Suppressor macrophage (primary cell): ENCODE measurements around the gene ZIC4.
A peak's percentile ranks its signal among the peaks of the same experiment; 100 is the strongest.

Experiments used
- DNase-seq, 4 experiments: peaks; one replicate each; pipeline ENCODE4 v3.0.0-alpha.2; 2020 to 2022
- total RNA-seq, 17 experiments: gene quantifications; one replicate each; lab custom pipeline; 2026; ENCODE audit warnings: mixed read lengths in 6 of 17, inconsistent platforms in 3 of 17; lab: John Stamatoyannopoulos, UW

The ZIC4 gene
- 0 to 3.9 (median 0) reads per million in 17 experiments for total RNA-seq

DNA sequence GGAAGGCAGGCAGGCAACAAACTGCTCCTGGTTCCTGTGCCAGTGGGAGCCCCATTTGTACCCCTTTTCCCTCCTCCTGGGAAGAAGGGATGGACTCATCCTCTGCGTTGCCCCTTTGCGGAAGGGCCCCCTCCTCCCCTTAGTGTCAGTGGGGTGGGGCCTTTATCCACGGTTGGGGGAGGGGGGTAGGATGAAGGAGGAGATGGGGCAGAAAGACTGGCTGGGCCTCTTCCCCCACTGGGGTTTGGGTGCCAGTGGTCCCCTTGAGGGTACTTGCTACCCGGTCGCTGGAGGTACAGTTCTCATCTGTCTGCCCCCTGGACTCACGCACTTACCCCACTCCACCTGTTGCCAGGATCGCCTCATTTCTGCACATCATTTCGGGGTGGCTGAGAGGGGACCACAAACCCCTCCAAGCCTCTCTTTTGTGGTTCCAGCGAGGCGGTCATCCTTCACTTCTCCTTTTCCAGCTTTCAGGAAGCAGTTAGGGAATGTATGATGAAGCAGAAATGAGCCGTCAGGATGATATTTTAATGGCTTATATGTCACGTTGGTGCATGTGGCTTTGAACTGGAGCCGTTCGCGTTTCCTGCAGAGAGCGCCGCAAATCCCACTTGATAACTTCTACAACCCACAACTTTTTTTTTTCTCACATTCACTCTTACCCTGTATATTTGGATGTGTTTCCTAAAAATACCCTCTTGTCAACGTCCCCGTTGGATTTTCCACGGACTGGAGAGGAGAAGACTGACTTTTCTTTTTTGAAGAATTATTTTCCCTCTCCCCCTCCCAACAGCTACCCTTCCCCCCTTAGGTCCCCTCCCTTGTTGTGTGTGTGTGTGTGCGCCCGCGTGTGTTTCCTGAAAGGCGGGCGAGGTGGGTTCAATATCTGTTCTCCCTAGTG lies at the start of gene ZIC4:
TSS of gene ZIC4 (minus strand) at position 516 of the 904 bp plus-strand sequence. CDS start 3,746 bp downstream, outside the sequence.
- no peak for DNase-seq

DNA sequence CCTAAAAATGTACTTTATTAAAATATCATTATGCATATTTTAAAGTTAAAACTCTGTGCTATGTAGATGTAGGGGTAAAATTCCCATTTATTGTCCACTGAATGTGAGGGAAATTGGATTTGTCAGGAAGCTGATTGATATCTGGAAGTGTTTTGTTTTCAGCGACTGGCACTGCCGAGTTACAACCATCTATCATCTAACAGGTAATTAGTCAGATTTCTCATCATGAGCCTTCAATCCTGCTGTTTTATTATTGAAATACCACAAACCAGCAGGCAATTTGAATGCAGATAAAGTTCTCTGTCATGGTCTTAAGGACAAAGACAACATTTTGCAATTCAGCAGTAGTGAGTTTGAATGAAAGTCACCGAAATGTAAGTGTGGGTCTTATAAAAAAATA lies 43.3 kb upstream of the ZIC4 start:
- no peak for DNase-seq

DNA sequence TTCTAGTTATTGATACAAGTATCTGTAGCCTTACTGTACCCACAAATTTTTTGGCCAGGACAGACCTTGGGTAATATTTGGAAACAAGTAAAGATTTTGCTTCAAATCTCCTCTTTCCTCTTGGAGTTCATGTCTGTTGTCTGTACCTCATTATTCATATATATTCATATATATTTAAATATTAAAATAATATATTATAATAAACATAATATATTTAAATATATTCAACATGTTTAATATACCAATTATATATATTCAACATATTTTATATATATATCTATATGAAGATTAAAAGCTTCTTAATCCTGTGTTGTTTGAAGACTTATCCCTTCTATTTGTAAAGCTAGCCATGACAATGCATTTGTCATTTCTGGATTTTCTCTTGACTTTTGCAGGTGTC lies 40.9 kb upstream of the ZIC4 start:
- DNase-seq, result no peak

DNA sequence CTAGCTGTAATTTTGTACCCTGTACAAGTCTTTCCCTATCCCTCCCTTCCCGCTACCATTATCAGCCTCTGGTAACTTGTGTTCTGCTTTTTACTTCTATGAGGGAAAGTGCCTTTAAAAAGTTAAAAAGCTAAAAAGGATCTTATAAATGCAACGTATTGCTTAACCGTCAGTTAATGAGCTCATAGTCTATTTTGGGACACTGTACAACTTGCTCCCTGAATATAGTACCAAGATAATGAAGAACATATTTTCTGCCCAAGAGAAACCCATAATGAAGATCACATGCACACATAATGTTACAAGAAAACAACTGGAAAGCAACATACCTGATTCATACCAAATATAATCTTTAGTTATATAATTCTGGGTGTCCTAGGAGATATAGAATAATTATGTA lies 25.4 kb upstream of the ZIC4 start:
- DNase-seq, result no peak

DNA sequence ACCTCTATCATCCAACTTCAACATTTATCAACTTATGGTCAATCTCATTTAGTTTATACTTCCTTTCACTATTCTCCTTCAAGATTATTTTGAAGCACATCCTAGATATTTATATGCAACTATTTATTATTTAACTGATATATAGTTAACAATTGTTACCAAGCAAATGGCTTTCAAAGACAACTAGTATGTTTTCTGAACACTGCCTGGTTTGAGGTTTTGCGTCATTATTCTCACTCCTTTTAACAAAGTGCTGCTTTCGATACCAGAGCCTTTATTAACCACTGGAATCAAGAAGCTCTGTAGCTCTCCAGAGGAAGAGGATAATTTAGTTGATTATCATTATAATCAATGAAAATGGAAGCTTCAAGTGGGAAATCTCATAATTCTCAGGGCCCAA lies 22.4 kb upstream of the ZIC4 start:
- DNase-seq, result no peak

DNA sequence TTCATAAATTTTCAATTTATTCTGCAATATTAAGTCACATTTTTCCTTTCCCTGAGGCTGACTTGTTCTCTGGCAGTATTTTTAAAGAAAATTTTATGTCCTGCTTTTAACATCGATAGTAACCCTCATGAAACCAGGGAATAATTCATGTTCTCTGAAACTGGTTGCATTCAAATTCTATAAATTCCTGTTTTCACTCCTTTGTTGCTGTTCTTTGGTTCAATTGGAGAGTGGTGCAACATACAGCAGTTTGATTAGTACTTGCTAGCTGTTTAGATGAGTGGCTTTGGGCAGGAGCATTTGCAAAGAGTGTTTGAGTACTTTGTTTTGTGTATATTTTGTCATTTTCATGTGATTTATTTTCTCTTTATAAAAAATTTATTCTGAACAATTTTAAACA lies 22.0 kb upstream of the ZIC4 start:
- no peak for DNase-seq

DNA sequence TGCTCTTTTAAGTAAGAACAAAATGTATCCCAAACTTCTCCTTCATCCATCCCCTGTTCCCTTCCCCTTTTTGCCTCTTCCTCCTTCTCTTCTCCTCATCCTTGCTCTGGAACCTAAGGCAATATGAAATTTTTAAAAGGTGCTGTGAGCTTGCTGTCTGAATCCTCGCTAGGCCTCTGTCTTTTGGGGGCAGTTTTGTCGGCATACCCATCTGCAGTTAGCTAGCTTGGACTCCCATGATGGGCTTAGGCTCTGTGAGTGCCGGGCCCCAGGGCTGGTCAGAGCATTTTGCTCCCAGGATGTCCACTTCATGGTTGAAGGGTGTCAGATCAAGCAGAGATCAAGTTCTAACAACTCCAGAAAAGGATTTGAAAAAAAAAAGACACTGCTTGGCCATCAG lies 21.4 kb upstream of the ZIC4 start:
- no peak for DNase-seq

DNA sequence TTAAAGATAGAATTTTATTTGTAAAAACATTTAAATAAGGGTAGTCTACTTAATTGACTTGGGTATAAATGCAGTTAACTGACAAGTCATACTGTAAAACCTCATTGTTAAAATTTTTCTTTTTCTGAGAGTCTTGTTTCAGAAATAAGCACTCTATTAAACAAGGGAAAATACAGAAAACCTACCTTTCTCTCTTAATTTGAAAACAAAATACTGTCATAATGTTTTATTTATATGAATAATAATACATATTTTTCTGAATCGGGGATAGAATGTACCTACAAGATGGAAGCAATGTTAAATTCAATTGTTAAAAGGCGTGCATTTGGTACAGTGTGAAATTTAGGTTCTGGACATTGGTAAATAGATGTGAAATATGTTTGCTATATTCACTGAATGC lies 20.6 kb upstream of the ZIC4 start:
- DNase-seq, result no peak

DNA sequence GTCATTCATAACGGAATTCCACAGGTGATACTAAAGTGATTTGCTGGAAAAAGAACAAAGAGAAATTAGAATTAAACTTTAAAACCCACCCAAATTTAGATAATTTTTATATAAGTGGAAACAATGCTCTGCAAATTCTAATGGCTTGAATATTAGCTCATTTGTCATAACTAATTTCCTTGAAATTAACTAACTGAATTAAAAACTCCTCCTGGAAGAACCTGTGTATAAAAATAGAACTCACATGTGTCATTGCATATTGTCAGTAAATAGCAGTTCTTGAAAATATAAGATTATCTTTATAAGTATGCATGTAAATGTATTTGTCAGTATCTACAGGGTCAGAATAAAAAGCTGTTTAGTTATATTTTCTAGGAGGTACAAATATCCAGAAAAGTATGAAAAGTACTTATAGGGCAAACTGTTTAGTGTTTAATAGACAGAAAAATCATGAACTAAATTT lies 19.1 kb upstream of the ZIC4 start:
- DNase-seq, result no peak

DNA sequence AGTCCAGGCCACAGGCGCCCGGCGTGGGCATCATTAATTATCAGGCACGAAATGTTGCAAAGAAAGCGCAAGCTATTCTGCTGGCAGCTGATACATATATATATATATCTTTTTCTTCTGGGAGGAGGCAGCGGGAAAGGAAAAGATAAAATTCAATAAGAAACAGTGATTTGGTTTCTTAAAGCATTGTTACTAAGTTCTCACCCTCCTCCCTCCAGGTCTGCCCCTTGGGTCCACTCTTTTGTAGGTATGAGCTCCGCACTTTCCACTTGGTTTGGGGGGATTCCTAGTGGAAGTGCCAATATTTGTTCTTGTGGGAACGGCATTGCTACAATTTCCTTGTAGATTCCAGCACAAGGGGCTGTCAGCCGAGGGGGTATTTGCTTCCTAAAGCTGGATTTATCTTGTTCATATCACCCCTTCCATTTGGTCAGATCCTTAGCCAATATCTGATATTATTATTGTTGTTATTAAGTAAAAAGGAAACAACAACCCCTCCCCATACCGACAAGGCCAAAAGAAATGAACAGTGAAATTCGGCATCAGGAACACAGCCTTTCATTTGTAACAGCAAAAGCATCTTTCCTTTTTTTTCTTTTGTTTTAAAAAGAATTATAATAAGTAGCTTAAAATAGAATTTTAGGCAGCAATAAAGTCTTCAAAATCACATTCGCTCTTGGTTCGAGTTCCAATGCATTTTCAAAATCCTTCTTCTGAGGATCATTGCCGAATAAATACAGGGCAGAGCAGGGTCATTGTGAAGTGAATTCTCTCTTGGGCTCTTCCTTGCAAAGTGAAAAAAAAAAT lies 18.4 kb upstream of the ZIC4 start:
- no peak for DNase-seq

DNA sequence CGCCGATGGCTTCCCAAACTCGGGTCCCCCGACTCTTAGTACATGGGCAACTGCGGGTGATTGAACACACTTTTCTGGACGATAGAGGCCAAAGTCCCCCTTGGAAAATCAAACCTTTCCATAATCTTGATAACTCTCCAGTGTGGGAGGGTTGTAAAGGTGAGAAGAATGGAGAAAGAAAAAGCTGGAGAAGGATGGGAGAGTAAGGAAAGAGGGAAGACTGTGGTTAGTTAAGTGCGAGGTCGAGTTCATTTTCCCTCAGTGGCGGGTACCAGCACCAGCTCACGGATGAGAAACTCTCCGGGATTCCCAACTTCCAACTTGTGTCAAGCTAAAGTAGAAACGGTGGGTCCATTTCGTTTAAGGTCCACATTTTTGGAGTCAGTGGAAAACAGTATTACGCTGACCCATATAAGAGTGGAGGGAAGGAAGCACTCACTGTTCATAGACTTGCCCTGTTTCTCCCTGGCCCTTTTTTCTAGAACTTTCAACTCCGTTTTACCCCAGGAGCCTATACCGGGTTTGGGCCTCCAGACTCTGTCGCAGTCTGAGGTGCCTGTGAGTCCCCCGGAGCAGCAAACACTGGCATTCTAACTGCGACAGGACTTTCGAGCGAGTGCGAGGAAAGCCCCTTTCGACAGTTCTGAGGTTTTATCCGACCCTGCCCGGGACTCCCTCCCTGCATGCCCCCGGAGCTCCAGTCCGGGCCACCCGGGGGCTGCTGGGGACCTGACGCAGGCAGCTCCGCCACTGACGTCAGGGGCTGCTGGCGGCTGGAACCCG lies 17.6 kb upstream of the ZIC4 start:
- DNase-seq, result no peak

DNA sequence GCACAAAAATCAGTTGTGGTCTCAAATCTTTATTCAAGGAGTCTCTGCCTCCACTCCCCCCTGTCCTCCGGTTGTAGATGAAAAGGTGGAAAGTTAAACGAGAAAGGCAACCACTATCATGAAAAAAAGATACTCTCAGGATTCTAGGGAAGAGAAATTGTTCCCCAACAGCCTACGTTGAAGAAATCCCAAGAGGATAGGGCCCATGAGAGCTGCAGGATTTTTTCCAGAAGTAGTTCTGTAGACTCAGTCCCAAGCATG lies 17.1 kb upstream of the ZIC4 start:
- DNase-seq, result no peak

DNA sequence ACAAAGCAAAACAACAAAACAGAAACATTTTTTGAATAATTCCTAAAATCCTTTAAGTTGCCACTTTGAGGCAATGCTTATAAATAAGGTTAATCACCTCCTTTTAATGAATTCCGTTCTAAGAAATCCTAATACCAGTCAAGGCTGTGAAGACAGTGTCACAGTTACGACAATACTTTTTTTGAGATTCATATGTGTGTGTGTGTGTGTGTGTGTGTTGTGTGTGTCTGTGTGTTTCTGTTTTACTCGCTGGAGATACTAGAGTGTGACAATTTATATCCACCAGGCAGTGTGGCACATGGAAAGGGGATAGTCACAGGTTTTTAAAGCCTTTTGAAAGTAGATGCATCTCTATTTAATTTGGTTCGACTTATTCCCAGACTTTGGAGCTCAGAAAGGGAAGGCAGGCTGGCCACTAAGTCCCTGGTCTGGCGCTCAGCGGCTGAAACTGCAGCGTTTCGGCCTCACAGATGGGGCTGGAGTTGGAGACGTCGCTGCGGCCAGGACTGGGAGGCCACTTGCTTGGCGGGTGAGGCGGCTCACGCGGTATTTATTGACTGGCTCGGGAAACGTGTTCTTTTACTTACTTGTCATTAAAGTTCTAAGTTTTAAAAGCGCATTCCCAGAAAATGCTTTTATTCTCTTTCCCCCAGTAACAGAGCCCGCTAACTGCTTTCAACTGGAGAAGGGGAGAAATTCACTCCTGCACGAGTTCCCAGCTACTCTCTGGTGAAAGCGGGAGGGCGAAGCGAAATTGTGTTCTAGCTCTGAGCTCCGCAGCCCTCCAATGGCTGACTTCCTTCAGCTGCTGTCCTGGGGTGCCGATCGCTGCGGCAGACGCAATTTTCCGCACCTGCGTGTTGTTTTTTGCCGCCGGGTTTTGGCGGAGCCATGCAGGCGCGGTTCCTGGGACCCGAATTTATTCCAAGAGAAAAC lies 16.5 kb upstream of the ZIC4 start:
- DNase-seq, result no peak

DNA sequence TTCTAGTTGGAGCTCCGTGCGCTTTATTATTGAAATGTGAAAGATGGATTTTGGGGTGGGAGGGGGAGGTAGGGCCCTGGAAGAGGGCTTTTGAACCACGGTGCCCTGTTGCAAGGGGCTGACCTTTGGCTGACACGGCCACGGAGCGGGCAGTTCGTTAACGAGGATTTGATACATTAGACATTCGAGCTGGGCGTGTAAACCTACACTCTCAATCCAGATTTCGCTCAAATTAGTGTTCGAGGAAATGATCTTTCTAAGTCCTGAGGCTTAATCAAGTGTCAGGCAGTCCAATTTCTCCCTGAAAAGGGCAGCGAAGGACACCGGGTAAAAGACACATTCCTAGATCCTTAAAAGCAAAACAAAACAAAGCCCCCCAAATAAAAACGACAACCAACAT lies 15.9 kb upstream of the ZIC4 start:
- DNase-seq, result no peak

DNA sequence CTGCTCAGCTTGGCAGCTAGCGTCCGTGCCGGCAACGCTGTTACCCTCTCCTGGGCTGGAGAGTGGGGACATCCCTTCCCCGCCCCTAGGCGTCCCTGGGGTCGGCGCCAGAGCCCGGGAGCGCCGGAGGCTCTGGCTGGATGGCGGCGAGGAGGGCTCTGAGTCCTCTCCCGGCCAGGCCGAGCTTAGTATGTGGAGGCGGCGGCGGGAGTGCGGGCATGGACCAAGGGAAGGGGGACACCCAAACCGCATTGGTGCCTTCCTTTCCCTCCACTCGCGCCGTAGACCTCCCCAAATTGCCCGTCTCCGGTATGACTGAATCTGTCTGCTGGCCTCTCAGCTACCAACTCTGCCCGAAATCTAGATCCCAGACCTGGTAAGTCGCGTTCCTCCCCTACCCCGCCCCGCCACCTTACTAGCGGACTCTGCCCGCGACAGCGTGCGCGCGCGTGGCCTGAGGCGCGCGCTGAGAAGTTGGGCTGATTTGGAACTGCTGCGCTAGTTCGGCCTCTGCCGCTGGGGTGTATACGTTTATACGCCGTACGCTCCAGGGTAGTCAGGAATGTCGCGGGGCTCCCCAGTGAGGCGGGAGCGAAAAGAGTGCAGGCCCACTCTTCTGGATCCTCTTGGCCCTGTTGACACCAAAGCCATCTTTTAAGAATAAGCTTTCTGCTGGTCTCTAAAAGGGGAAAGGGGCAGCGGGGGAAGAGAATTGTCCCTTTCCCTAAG lies 15.0 kb upstream of the ZIC4 start:
- DNase-seq, result no peak

DNA sequence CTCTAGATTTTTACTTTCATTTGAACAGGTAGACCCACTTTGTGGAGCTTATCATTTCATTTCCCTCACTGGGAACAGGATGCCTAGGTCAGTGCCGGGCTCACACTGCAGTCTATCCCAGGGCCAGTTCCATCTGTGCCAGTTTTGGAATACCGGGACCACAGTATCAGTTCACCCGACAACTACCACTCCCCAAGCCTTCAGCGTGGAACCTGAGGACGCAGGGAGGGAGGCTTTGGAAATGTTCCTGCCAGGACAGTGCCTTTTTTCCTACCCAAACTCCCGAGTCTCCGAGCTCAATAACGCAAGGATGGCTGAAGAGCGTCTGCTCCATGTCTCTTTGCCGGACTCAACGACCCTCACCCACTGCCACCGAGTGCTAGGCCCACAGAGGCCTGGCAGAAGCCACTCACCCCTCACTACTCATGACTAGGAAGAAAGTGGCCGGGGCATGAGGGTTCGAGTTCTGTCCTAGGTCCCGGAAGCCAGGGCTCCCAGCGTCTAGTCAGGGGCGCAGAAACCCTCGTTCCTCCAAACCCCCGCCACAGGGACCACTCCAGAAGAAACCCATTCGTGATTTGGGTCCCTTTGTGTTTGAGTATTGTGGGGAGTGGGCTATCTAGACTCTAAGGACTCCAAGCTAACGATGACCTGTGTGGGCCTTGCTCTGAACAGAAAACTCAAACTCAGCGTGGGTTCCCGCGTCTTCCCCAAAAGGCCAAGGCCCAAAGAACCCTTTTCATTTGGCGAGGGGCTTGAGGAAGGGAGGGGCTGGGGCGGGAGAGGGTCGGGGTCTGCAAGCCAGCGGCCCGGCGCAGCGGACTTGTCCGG lies 14.2 kb upstream of the ZIC4 start:
- DNase-seq, result no peak

DNA sequence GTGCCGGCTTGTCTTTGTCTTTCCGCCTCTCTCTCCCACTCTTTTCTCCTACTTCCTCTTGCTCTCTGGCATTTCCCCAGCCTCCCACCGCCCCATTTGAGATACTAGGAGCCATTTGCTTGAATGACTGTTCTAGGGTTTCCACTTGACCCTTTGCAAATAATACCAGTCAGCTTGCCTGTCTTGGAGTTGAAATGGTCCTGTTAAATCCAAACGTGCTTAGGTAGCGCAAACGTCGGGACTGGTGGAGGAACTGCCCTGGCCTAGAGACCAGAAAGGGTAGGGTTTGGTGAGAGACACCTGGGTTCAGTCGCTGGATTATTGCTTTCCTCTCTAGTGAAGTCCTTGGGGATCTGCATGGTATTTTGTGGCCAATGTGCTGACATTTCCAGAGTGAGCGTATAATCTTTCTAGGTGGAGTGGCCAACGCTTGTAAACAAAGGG lies 13.5 kb upstream of the ZIC4 start:
- no peak for DNase-seq

DNA sequence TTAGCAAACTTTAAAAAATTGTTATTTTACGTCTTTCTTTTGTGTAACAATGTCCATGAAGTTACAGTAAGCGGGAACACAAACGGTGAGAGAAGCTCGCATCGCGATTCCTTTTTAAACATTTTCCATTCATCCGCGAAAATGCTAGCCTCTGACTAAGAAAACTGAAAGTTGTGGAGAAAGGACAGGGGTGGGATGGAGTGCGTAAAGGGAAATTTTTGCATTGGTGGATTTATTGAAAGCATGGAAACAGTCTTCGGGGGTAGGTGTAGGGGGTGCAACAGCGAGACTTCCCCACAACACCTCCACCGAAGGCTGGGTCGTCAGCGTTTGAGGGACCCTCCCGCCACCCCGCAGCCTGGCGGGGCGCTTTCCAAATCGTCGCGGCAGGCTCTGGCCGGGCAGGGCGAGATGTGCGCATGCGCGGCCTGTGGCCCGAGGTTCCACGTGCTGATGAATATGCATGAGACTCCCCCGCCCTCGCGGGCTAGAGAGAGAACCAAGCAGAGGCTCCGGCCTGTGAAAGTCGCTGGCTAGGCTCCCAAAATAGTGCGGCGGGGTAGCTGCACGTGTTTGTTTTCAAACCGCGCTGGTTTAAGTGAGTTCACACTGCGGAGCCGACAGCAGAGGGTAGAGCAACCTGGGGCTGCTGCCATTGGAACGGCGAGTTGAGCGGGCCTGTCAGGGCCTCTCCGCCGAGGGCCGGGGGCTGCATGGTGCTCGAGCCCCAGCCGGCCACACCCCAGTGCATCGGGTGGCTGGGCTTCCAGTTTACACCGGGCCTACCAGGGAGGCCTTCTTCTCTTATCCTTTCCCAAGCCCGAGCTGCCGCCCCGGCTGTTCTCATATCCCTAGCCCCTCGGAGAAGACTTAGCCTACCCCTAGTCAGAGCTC lies 12.7 kb upstream of the ZIC4 start:
- peak in 2 of 4 experiments; percentile 19 to 24 for DNase-seq

DNA sequence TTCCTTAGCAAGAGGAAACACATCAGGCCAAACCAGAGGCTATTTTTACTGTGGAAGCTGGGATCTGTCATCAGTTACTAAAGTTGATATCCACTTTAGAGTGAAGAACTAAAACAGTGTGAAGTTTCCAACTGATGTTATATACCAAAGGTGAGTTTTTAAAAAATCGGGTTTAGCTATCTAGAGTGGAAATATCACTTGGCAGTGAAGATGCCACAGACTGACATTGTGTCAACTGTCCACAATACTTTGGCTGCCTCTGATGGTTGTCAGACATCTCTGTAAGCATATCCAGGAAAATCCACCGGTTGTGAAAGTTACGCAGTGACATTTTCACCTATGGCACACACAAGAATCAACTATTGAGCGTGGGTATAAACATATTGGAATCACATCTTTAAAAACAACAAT lies 12.0 kb upstream of the ZIC4 start:
- DNase-seq, result no peak
